Mesothelial cell of epicardium (in vitro differentiated cells): ENCODE measurements around the gene DDX18. TPM values are rescaled to one million over a fixed set of nuclear protein-coding genes. Genes with fewer than 3 reads are reported as not detected.

Experiments used
- DNase-seq, 2 experiments: peaks; one replicate each; pipeline ENCODE4 v3.0.0; 2021; ENCODE audit warnings: low spot score in 2 of 2; ENCODE audit not compliant: unreplicated experiment in 2 of 2
- H3K27ac Mint-ChIP-seq: 2 replicates; pipeline ENCODE4 v1.8.0; 2021; ENCODE audit warnings: mixed read lengths
- H3K27me3 Mint-ChIP-seq: 2 replicates; pipeline ENCODE4 v1.8.0; 2021; ENCODE audit warnings: low read depth, mixed read lengths
- H3K36me3 Mint-ChIP-seq: 2 replicates; pipeline ENCODE4 v1.8.0; 2021; ENCODE audit warnings: mixed read lengths
- H3K4me1 Mint-ChIP-seq: 2 replicates; pipeline ENCODE4 v1.8.0; 2021; ENCODE audit warnings: mixed read lengths
- H3K4me3 Mint-ChIP-seq: 2 replicates; pipeline ENCODE4 v1.8.0; 2021; ENCODE audit warnings: mild to moderate bottlenecking, moderate library complexity, mixed read lengths
- H3K9me3 Mint-ChIP-seq: 2 replicates; pipeline ENCODE4 v1.8.0; 2021; ENCODE audit warnings: mixed read lengths
- CTCF ChIP-seq: fragments of 200-600 bp; sonication (generic); IDR thresholded peaks from one replicate; pipeline ENCODE4 v1.5.0; 2021; ENCODE audit warnings: antibody characterized with exemption; ENCODE audit not compliant: unreplicated experiment
- total RNA-seq: library from RNA; stranded (reverse); gene quantifications from 3 replicates; pipeline ENCODE4 v1.2.1, GENCODE V29; 2021

DDX18 gene
- total RNA-seq, 1 donor from 2014 or later, result 64.4 TPM

- Mint-ChIP-seq H3K9me3 (no peaks in the 10 kb centered on the region), H3K36me3 (peaks cover 11% of the 10 kb centered on the region), H3K4me3 (peak overlapping the region; percentile 74), H3K27ac (no peak overlapping the region), H3K27me3 (peaks cover 5% of the 10 kb centered on the region), H3K4me1 (peaks cover 2% of the 10 kb centered on the region)
- DNase-seq, result peak; percentile 40 to 71
- TF ChIP-seq CTCF, result peak; percentile 42
Observed at GRCh38 chr2:117835990-117836760, 21.7 kb downstream of the DDX18 start.

- DNase-seq, result no peak
- H3K9me3 Mint-ChIP-seq, result peaks cover 7% of the 10 kb centered on the region
- no peak for TF ChIP-seq CTCF
- H3K27ac Mint-ChIP-seq, result no peak overlapping the region
- no peak overlapping the region for H3K4me3 Mint-ChIP-seq
- no peaks in the 10 kb centered on the region for H3K36me3 Mint-ChIP-seq
- peaks cover 2% of the 10 kb centered on the region for H3K4me1 Mint-ChIP-seq
- peaks cover 37% of the 10 kb centered on the region for H3K27me3 Mint-ChIP-seq
Observed at GRCh38 chr2:117845304-117845703, 30.8 kb downstream of the DDX18 start.

GRCh38 chr2:117850015-117850414, 35.5 kb downstream of the DDX18 start:
- no peak for TF ChIP-seq CTCF
- peaks cover 70% of the 10 kb centered on the region for H3K27me3 Mint-ChIP-seq
- no peak overlapping the region for H3K4me3 Mint-ChIP-seq
- H3K27ac Mint-ChIP-seq, result no peak overlapping the region
- peaks cover 7% of the 10 kb centered on the region for H3K9me3 Mint-ChIP-seq
- peaks cover 2% of the 10 kb centered on the region for H3K4me1 Mint-ChIP-seq
- DNase-seq, result no peak
- H3K36me3 Mint-ChIP-seq, result no peaks in the 10 kb centered on the region

- H3K27ac Mint-ChIP-seq, result no peak overlapping the region
- DNase-seq, result no peak
- peaks cover 2% of the 10 kb centered on the region for H3K4me1 Mint-ChIP-seq
- H3K36me3 Mint-ChIP-seq, result no peaks in the 10 kb centered on the region
- no peak for TF ChIP-seq CTCF
- H3K4me3 Mint-ChIP-seq, result no peak overlapping the region
- H3K9me3 Mint-ChIP-seq, result peaks cover 7% of the 10 kb centered on the region
- H3K27me3 Mint-ChIP-seq, result peaks cover 70% of the 10 kb centered on the region
Observed at GRCh38 chr2:117850461-117850860, 36.0 kb downstream of the DDX18 start.

GRCh38 chr2:117851969-117852368, 37.5 kb downstream of the DDX18 start:
- Mint-ChIP-seq H3K27me3 (peaks cover 68% of the 10 kb centered on the region), H3K4me1 (peaks cover 2% of the 10 kb centered on the region), H3K4me3 (no peak overlapping the region), H3K27ac (no peak overlapping the region), H3K9me3 (peaks cover 7% of the 10 kb centered on the region), H3K36me3 (no peaks in the 10 kb centered on the region)
- TF ChIP-seq CTCF, result no peak
- no peak for DNase-seq
